Loucy (cell line): ENCODE data around the gene ACAA2.

Experiments used
- CTCF ChIP-seq: fragments of 200-600 bp; sonication (generic); conservative IDR thresholded peaks from 2 replicates; pipeline ENCODE4 v1.5.1; 2014; ENCODE audit warnings: mild to moderate bottlenecking, antibody characterized with exemption, low read length
- EZH2phosphoT487 ChIP-seq: fragments of 200-600 bp; IDR thresholded peaks from 2 replicates; pipeline ENCODE4 v1.6.1; 2018; ENCODE audit warnings: antibody characterized with exemption, mild to moderate bottlenecking, moderate library complexity, borderline replicate concordance

GRCh38 chr18:49854681-49855080, 41.3 kb upstream of the ACAA2 start:
- TF ChIP-seq CTCF: no peak
- no peak for TF ChIP-seq EZH2phosphoT487
